ENCODE data around the gene SOS2.

DNA sequence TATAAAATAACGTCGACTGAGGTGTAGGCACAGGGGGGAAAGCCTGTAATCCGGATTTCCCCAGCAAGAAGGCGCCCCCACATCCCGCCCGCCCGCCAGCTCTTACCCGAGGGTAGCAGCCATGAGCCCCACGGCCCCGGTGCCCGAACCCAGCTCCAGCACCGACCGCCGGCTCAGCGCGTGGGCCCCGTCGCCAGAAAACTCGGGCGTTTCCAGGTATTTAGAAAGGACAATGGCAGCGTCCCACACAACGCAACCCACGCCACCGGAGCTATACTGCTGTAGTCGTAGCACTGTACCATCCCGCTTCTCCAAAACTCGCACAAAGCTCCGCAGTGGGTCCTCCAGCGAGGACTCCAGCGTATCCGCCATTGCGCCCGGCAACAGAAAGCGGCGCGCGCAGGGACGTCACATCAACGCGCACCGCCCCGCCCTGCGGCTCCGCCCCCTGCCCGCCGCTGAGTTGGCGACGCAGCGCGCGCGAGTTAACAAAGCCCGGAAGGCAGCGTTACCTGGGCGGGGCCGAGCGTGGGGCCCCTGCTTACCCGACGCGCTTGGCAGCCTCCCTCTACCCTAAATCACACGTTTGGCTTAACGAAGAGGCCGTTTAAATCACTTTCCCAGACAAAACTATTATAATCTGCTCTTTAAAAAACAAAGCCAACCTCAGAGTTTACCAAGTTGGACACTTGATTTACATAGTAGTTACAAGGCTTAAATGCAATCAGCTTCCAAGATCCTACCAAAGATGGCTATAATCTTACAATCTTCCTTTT lies 115.0 kb downstream of the SOS2 start, which contains the start of gene VCPKMT:
- TF ChIP-seq, protein P1, sequence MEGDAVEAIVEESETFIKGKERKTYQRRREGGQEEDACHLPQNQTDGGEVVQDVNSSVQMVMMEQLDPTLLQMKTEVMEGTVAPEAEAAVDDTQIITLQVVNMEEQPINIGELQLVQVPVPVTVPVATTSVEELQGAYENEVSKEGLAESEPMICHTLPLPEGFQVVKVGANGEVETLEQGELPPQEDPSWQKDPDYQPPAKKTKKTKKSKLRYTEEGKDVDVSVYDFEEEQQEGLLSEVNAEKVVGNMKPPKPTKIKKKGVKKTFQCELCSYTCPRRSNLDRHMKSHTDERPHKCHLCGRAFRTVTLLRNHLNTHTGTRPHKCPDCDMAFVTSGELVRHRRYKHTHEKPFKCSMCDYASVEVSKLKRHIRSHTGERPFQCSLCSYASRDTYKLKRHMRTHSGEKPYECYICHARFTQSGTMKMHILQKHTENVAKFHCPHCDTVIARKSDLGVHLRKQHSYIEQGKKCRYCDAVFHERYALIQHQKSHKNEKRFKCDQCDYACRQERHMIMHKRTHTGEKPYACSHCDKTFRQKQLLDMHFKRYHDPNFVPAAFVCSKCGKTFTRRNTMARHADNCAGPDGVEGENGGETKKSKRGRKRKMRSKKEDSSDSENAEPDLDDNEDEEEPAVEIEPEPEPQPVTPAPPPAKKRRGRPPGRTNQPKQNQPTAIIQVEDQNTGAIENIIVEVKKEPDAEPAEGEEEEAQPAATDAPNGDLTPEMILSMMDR (IDR thresholded peaks at IDR 0.05) = no peak
- TF ChIP-seq ZFX (IDR thresholded peaks at IDR 0.05; ENCODE audit: borderline replicate concordance) = no peak
